Hepatocyte (in vitro differentiated cells): ENCODE results near the gene BAIAP2L1.

Source experiments
- CTCF ChIP-seq: fragments of 200-600 bp; sonication (generic); IDR thresholded peaks from 2 replicates; pipeline ENCODE4 v1.5.1; 2016; ENCODE audit warnings: antibody characterized with exemption, mild to moderate bottlenecking; ENCODE audit not compliant: poor library complexity
- EZH2phosphoT487 ChIP-seq: fragments of 200-600 bp; sonication (generic); IDR thresholded peaks from one replicate; pipeline ENCODE4 v1.6.1; 2018; ENCODE audit warnings: antibody characterized with exemption, mild to moderate bottlenecking, low read depth, moderate library complexity; ENCODE audit not compliant: unreplicated experiment, severe bottlenecking

DNA sequence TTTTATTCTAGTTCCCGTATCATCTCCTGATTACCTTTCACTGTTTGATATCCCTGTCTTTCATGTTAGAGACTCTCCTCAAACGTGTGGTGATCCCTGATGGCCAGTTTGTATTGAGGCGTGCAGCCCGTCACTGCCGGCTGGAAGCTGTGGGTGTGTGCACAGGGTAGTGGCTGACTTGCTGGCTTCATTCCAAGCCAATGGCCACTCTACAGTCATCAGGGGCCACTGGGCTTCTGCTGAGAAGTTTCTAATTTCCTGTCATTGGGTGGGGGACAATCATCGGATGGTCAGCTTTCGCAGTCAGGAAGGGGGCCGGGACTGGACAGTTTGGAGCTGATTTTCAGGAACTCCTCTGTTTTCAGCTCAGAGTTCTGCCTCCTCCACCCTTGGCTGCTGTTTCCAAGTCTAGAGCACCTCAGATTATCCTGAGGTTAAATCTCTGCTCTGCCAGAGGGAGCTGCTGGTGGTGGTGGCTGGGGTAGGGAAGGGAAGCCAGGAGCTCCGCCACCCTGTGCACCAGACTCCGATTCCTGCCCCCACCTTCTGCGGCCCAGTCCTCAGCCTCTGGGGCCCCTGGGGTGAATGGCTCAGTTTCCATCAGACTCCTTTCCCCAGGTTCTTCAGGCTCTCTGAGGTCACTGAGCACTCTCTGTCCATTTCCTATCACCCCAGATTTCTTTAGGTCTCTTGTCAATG lies 34.9 kb downstream of the BAIAP2L1 start:
- TF ChIP-seq EZH2phosphoT487 (no peak), CTCF (no peak)
